GM23248 (cell line): ENCODE results near the gene RPL27A.

Experiments
- EZH2 ChIP-seq: fragments of 200-600 bp; sonication (generic); IDR thresholded peaks from 2 replicates; pipeline ENCODE4 v1.6.1; 2018; ENCODE audit warnings: antibody characterized with exemption, mild to moderate bottlenecking; ENCODE audit not compliant: insufficient read depth, poor library complexity, severe bottlenecking
- EZH2phosphoT487 ChIP-seq: fragments of 200-600 bp; sonication (generic); IDR thresholded peaks from 2 replicates; pipeline ENCODE4 v1.6.1; 2018; ENCODE audit warnings: antibody characterized with exemption, moderate library complexity, mild to moderate bottlenecking, low read depth; ENCODE audit not compliant: insufficient read depth

GRCh38 chr11:8705146-8705545 is 22.6 kb downstream of the RPL27A start:
- no peak for TF ChIP-seq EZH2
- TF ChIP-seq EZH2phosphoT487: no peak
